A549 (cell line): Measurements from ENCODE around the gene TMEM117. TPM values are rescaled to one million over a fixed set of nuclear protein-coding genes. Genes with fewer than 3 reads are reported as not detected.

Experiments used
- ATAC-seq, 2 experiments: fragments of 200-7000 bp in 1 of 2; fragments of >200 bp in 1 of 2; cut with Nextera tagmentation in 1 of 2; cut with Tn5 transposase in 1 of 2; 3 replicates each; pipeline versions ENCODE4 v1.8.0 to v1.9.1; 2018 to 2020; ENCODE audit warnings: mild to moderate bottlenecking in 1 of 2, moderate library complexity in 1 of 2
- CTCF ChIA-PET: fragments of 300-600 bp; sonication (Branson Sonifier 250); formaldehyde crosslinking; extraction: SDS; loops from one replicate; lab custom pipeline; 2021; ENCODE audit warnings: antibody characterized with exemption, inconsistent platforms; lab: Yijun Ruan, JAX
- POLR2A ChIA-PET: fragments of 350-600 bp; formaldehyde crosslinking; extraction: SDS; loops from one replicate; lab custom pipeline; 2021; ENCODE audit warnings: antibody characterized with exemption, inconsistent platforms; lab: Yijun Ruan, JAX
- DNase-seq, 2 experiments: peaks; one replicate each; pipeline versions ENCODE4 v3.0.0 to v3.0.0-alpha.2; 2011 to 2016; ENCODE audit warnings: low read depth in 1 of 2, low spot score in 1 of 2
- FAIRE-seq: peaks from 2 replicates; lab custom pipeline; 2011; peaks lifted over from hg19 to GRCh38; lab: Jason Lieb, UNC
- H3K27ac ChIP-seq, 2 experiments: fragments of >200 bp; sonication (Bioruptor Twin); formaldehyde crosslinking; 3 replicates each; pipeline ENCODE4 v1.5.1; 2016 to 2017
- H3K4me1 ChIP-seq: fragments of >200 bp; sonication (Bioruptor Twin); formaldehyde crosslinking; 3 replicates; pipeline ENCODE4 v1.6.1; 2016
- H3K4me2 ChIP-seq: fragments of >200 bp; sonication (Bioruptor Twin); formaldehyde crosslinking; 3 replicates; pipeline ENCODE4 v1.6.1; 2016
- H3K4me3 ChIP-seq: fragments of >200 bp; sonication (Bioruptor Twin); formaldehyde crosslinking; 3 replicates; pipeline ENCODE4 v1.5.1; 2016
- H3K9me3 ChIP-seq: fragments of >200 bp; sonication (Bioruptor Twin); formaldehyde crosslinking; 3 replicates; pipeline ENCODE4 v1.6.1; 2016
- CBX8 ChIP-seq: fragments of 200-600 bp; sonication (generic); IDR thresholded peaks from 2 replicates; pipeline ENCODE4 v1.6.1; 2016
- CHD2 ChIP-seq: fragments of 150-350 bp; IDR thresholded peaks from 2 replicates; pipeline ENCODE4 v1.6.1; 2014; ENCODE audit warnings: low read length; ENCODE audit not compliant: partially characterized antibody
- EP300 ChIP-seq, 2 experiments: fragments of >200 bp; sonication (Bioruptor Twin); formaldehyde crosslinking; IDR thresholded peaks; 2 replicates in 1 of 2; 3 replicates in 1 of 2; pipeline ENCODE4 v1.6.1; 2016 to 2017
- FOSB ChIP-seq: fragments of 250-450 bp; sonication (Bioruptor Pico); IDR thresholded peaks from 2 replicates; pipeline ENCODE4 v1.5.0; 2020; ENCODE audit warnings: mild to moderate bottlenecking, moderate library complexity
- FOSL2 ChIP-seq, 2 experiments: fragments of 450-650 bp in 1 of 2; fragments of >200 bp in 1 of 2; sonication (Bioruptor Twin) in 1 of 2; formaldehyde crosslinking; IDR thresholded peaks; 2 replicates each; pipeline versions ENCODE4 v1.5.0 to v1.6.1; 2016 to 2020; ENCODE audit warnings: mild to moderate bottlenecking in 1 of 2, moderate library complexity in 1 of 2
- FOXS1 ChIP-seq: fragments of 250-450 bp; sonication (Bioruptor Pico); IDR thresholded peaks from 2 replicates; pipeline ENCODE4 v1.5.0; 2020; ENCODE audit warnings: mild to moderate bottlenecking, moderate library complexity
- HEYL ChIP-seq: fragments of 250-450 bp; sonication (Bioruptor Pico); IDR thresholded peaks from 2 replicates; pipeline ENCODE4 v1.8.0; 2021; ENCODE audit warnings: mild to moderate bottlenecking, moderate library complexity
- JUNB ChIP-seq: fragments of >200 bp; sonication (Bioruptor Twin); formaldehyde crosslinking; IDR thresholded peaks from 2 replicates; pipeline ENCODE4 v1.6.1; 2016
- KDM1A ChIP-seq: fragments of 200-600 bp; sonication (generic); IDR thresholded peaks from 2 replicates; pipeline ENCODE4 v1.6.1; 2016; ENCODE audit warnings: low read depth, mild to moderate bottlenecking
- MYC ChIP-seq: IDR thresholded peaks from 2 replicates; pipeline ENCODE4 v1.6.1; 2012; ENCODE audit warnings: mild to moderate bottlenecking, inconsistent platforms, low read length, improper control_type of control experiment, borderline replicate concordance
- NPAS2 ChIP-seq: fragments of 250-450 bp; sonication (Bioruptor Pico); IDR thresholded peaks from 2 replicates; pipeline ENCODE4 v1.8.0; 2022; ENCODE audit warnings: mild to moderate bottlenecking, moderate library complexity, borderline replicate concordance
- NR3C1 ChIP-seq: fragments of >200 bp; sonication (Bioruptor Twin); formaldehyde crosslinking; IDR thresholded peaks from 3 replicates; pipeline ENCODE4 v1.6.1; 2017
- POLR2A ChIP-seq: IDR thresholded peaks from 2 replicates; pipeline ENCODE4 v1.6.1; 2012; ENCODE audit warnings: mild to moderate bottlenecking, low read length
- RCOR1 ChIP-seq: fragments of 150-350 bp; IDR thresholded peaks from 2 replicates; pipeline ENCODE4 v1.6.1; 2014; ENCODE audit warnings: antibody characterized with exemption, low read length, low read depth
- RNF2 ChIP-seq: fragments of 200-600 bp; sonication (generic); IDR thresholded peaks from 2 replicates; pipeline ENCODE4 v1.6.1; 2016; ENCODE audit warnings: low read depth, mild to moderate bottlenecking, antibody characterized with exemption, moderate library complexity, borderline replicate concordance
- ZC3H11A ChIP-seq: fragments of 450-650 bp; IDR thresholded peaks from 2 replicates; pipeline ENCODE4 v1.6.1; 2014; ENCODE audit warnings: antibody characterized with exemption, mild to moderate bottlenecking
- polyA plus RNA-seq, 4 experiments: library from polyadenylated mRNA; depleted of rRNA in 3 of 4; stranded (reverse); fragments of >200 nt; fragmentation: RNase III in 1 of 4; extraction: RNeasy Plus Mini Kit Qiagen cat#74134 plus additional on column Dnase treatment in 1 of 4; gene quantifications; 2 replicates in 3 of 4; 3 replicates in 1 of 4; pipeline ENCODE4 v1.2.3, GENCODE V29; 2011 to 2017
- TF ChIP-seq, protein P1 (sequence below): fragments of >200 bp; sonication (Bioruptor Twin); formaldehyde crosslinking; IDR thresholded peaks from 3 replicates; pipeline ENCODE4 v1.6.1; 2016
- TF ChIP-seq, protein P2 (sequence below): fragments of 250-450 bp; sonication (Bioruptor Pico); IDR thresholded peaks from 2 replicates; pipeline ENCODE4 v1.5.0; 2021; ENCODE audit warnings: mild to moderate bottlenecking, moderate library complexity, borderline replicate concordance
- TF ChIP-seq, protein P3 (sequence below): fragments of >200 bp; sonication (Bioruptor Twin); formaldehyde crosslinking; IDR thresholded peaks from 3 replicates; pipeline ENCODE4 v1.5.1; 2016
- TF ChIP-seq, protein P4 (sequence below): fragments of 200-600 bp; sonication (generic); IDR thresholded peaks from 2 replicates; pipeline ENCODE4 v1.6.1; 2016; ENCODE audit warnings: antibody characterized with exemption, mild to moderate bottlenecking, moderate library complexity

TMEM117 gene
- polyA plus RNA-seq, 2 of the 4 experiments (the other 2 are of a cell fraction), result 2.1 to 4.6 TPM

DNA sequence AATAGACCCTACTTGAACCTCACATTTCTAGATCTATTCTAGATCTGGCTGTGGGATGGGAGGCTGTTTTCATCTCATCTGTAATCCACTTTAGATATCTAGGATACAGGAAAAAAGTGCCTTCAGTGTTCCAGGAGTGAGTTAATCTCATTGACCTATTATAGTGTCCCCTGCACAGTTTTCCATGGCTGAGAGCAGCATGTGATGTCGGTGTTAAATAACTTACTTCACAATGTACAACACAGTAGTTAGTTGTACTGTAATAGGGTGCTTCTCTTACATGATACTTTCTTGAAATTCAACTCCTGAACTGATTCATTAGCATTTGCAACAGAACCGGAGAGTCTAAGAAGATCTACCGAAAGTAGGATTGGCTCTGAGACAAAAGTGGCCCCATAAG, 62.6 kb downstream of the TMEM117 start (continued):
- no peak for TF ChIP-seq KDM1A
- TF ChIP-seq, protein P1, sequence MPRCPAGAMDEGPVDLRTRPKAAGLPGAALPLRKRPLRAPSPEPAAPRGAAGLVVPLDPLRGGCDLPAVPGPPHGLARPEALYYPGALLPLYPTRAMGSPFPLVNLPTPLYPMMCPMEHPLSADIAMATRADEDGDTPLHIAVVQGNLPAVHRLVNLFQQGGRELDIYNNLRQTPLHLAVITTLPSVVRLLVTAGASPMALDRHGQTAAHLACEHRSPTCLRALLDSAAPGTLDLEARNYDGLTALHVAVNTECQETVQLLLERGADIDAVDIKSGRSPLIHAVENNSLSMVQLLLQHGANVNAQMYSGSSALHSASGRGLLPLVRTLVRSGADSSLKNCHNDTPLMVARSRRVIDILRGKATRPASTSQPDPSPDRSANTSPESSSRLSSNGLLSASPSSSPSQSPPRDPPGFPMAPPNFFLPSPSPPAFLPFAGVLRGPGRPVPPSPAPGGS, result no peak
- TF ChIP-seq, protein P2, sequence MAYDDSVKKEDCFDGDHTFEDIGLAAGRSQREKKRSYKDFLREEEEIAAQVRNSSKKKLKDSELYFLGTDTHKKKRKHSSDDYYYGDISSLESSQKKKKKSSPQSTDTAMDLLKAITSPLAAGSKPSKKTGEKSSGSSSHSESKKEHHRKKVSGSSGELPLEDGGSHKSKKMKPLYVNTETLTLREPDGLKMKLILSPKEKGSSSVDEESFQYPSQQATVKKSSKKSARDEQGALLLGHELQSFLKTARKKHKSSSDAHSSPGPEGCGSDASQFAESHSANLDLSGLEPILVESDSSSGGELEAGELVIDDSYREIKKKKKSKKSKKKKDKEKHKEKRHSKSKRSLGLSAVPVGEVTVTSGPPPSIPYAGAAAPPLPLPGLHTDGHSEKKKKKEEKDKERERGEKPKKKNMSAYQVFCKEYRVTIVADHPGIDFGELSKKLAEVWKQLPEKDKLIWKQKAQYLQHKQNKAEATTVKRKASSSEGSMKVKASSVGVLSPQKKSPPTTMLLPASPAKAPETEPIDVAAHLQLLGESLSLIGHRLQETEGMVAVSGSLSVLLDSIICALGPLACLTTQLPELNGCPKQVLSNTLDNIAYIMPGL (CRISPR knock-in tag), result no peak

DNA sequence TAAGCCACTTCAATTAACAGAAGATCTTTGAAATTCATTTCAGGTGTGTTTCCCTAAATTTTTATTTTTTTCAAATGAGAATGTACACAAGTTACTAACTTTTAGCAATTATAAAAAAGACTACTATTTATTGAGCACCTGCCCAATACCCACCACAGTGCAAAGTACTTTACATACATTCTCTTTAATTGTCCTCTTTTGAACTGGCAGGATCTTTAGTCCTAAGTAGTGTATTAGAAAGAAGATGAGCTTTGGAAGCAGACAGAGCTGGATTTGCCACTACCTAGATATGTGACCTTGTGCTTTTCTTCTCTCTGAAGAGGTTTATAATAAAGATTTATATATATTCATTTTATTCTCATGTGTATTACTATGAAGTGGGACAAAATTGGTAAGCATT, 63.7 kb downstream of the TMEM117 start:
- no peaks in the 10 kb centered on the region for H3K4me1 ChIP-seq
- TF ChIP-seq JUNB (no peak), EP300 (IDR thresholded peaks at IDR 0.05) (no peak), FOXS1 (CRISPR knock-in tag) (no peak), ZC3H11A (no peak), NPAS2 (CRISPR knock-in tag) (no peak), NR3C1 (no peak), FOSL2 (IDR thresholded peaks at IDR 0.05) (no peak), FOSL2 (CRISPR knock-in tag; IDR thresholded peaks at IDR 0.05) (no peak), HEYL (CRISPR knock-in tag) (no peak), POLR2A (no peak), MYC (no peak), RCOR1 (no peak), CBX8 (no peak), CHD2 (no peak), FOSB (CRISPR knock-in tag) (no peak), RNF2 (no peak)
- TF ChIP-seq, protein P3, sequence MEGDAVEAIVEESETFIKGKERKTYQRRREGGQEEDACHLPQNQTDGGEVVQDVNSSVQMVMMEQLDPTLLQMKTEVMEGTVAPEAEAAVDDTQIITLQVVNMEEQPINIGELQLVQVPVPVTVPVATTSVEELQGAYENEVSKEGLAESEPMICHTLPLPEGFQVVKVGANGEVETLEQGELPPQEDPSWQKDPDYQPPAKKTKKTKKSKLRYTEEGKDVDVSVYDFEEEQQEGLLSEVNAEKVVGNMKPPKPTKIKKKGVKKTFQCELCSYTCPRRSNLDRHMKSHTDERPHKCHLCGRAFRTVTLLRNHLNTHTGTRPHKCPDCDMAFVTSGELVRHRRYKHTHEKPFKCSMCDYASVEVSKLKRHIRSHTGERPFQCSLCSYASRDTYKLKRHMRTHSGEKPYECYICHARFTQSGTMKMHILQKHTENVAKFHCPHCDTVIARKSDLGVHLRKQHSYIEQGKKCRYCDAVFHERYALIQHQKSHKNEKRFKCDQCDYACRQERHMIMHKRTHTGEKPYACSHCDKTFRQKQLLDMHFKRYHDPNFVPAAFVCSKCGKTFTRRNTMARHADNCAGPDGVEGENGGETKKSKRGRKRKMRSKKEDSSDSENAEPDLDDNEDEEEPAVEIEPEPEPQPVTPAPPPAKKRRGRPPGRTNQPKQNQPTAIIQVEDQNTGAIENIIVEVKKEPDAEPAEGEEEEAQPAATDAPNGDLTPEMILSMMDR, result no peak
- TF ChIP-seq, protein P4, sequence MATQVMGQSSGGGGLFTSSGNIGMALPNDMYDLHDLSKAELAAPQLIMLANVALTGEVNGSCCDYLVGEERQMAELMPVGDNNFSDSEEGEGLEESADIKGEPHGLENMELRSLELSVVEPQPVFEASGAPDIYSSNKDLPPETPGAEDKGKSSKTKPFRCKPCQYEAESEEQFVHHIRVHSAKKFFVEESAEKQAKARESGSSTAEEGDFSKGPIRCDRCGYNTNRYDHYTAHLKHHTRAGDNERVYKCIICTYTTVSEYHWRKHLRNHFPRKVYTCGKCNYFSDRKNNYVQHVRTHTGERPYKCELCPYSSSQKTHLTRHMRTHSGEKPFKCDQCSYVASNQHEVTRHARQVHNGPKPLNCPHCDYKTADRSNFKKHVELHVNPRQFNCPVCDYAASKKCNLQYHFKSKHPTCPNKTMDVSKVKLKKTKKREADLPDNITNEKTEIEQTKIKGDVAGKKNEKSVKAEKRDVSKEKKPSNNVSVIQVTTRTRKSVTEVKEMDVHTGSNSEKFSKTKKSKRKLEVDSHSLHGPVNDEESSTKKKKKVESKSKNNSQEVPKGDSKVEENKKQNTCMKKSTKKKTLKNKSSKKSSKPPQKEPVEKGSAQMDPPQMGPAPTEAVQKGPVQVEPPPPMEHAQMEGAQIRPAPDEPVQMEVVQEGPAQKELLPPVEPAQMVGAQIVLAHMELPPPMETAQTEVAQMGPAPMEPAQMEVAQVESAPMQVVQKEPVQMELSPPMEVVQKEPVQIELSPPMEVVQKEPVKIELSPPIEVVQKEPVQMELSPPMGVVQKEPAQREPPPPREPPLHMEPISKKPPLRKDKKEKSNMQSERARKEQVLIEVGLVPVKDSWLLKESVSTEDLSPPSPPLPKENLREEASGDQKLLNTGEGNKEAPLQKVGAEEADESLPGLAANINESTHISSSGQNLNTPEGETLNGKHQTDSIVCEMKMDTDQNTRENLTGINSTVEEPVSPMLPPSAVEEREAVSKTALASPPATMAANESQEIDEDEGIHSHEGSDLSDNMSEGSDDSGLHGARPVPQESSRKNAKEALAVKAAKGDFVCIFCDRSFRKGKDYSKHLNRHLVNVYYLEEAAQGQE, result no peak
- ATAC-seq, result no peak
- no peaks in the 10 kb centered on the region for H3K9me3 ChIP-seq
- no peak for DNase-seq
- H3K4me3 ChIP-seq, result no peak overlapping the region
- ChIA-PET CTCF (interaction anchor here (0.7 kb wide), 1 partner anchor 94 kb away, joined by 3 read pairs; the partner anchor contains the start of gene TWF1), POLR2A (no interaction called here)
- no peak overlapping the region for H3K4me2 ChIP-seq
- H3K27ac ChIP-seq, result no peak overlapping the region
- no peak for FAIRE-seq
